Hematopoietic multipotent progenitor cell treated with erythropoietin and hydrocortisone succinate and interleukin-3 and kit ligand, for 6 days (in vitro differentiated cells): ENCODE results near the gene PTBP2.

Experiments
- DNase-seq: peaks from one replicate; pipeline ENCODE4 v3.0.0-alpha.2; 2015

PTBP2 gene

DNA sequence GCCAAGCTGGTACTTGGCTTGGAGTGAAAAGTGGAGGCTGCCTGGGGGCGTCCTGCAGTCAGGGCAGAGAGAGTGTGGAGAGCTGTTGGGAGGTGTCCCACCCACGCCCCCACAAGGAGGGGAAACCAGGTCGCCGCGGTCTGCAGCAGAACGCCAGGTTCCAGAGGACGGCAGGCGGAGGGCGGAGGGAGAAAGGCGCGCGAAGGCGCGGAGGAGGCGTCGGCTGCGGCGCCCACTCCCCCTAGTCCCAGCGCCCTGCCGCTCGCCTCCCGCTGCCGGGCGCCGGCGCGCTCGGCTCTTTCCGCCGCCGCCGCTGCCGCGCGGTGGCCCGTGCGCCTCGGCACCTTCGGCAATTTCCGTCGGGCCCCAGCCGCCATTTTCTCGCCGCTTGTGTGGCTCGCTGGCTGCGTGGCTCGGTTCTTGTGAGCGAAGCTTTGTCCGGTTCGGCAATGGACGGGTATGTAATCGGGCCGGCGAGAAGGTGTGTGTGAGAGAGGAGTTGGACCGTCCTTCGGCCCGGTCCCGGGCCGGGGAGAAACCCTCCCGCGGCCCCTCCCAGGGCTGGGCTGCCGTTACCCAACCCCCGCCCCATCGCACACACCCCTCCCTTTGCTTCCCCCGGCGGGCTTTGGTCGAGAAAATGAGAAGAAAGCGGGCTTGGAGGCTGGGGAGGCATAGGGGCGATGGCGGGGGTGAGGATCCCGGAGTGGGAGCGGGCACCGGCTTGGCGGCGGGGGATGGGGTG lies at the start of gene PTBP2:
TSS of gene PTBP2 (plus strand) at position 369 of the 745 bp plus-strand sequence. CDS start at position 450, 81 bp downstream.
- DNase-seq: peak; percentile 88

- DNase-seq: no peak
These were observed 46.7 kb upstream of the PTBP2 start for GRCh38 chr1:96674915-96675314.

DNA sequence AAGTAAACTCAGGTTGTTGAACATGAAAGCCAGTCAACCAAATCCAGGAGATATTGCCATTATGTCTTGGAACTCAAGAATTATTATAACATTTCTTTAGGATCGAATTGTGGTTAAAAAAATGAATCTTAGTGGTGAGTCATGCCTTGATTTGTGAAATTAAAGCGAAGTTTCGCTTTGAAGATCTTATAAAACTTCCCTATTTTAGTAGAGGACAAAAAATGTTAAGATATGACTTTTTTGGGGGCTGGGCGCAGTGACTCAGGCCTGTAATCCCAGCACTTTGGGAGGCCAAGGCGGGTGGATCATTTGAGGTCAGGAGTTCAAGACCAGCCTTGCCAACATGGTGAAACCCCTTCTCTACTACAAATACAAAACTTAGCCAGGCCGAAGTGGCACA lies 39.5 kb upstream of the PTBP2 start:
- DNase-seq: no peak

GRCh38 chr1:96683931-96684330 lies 37.7 kb upstream of the PTBP2 start:
- peak; percentile 6 for DNase-seq

DNA sequence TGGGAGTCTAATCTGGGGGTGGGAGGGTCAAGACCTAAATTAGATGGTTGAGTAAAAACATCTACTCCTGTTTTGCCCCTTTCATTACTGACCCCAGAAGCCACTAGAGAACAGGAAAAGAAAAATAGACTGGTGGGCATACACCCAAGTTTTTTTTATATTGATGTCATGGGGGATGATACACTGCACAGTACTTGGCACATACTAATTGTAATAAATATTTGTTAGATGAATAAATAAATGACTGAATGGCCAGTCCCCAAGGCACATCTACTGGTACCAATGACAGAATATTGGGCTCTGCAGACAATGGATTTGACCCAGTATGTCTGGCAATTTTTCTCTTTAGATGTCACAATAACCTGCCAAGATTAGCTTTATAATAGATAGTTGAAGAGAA lies 36.8 kb upstream of the PTBP2 start:
- no peak for DNase-seq

- no peak for DNase-seq
These were observed 32.8 kb upstream of the PTBP2 start for GRCh38 chr1:96688767-96689166.

DNA sequence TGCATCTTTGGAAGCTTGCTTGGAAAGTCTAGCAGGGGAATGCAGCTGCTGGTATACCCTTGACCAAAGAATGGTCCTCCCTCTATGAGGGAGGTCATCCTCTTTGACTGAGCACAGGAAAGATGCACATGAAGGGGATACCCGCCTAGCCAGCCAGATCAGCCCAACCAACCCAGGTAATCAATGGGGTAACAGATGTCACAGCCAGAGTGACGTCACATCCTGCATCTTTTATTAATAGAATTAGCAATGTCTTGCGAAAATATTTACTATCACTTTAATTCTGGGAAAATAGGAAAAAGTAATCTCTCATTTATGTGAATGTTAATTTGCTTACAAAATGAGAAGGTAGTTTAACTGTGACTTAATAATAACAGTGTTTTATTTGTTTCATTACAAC lies 25.6 kb upstream of the PTBP2 start:
- DNase-seq: no peak

- no peak for DNase-seq
These were observed 23.1 kb upstream of the PTBP2 start for GRCh38 chr1:96698342-96698983.

GRCh38 chr1:96703186-96703585 lies 18.4 kb upstream of the PTBP2 start:
- no peak for DNase-seq

DNA sequence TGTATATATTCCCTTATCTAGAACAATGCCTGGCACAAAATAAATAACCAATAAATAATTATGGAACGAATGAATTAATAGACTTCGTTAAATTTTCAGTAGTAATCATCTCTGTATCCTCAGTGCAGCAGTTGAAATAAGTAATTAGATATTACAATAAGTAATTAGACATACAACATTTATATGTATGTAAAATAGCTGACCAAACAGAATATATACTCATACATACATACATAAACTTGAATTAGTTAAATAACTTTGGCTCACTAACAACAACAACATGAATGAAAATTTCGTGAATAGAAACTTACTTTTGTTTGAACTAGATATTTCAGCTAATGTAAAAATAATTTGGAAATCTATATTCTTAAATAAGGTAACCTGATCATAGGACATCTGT lies 14.6 kb upstream of the PTBP2 start:
- DNase-seq: no peak

DNA sequence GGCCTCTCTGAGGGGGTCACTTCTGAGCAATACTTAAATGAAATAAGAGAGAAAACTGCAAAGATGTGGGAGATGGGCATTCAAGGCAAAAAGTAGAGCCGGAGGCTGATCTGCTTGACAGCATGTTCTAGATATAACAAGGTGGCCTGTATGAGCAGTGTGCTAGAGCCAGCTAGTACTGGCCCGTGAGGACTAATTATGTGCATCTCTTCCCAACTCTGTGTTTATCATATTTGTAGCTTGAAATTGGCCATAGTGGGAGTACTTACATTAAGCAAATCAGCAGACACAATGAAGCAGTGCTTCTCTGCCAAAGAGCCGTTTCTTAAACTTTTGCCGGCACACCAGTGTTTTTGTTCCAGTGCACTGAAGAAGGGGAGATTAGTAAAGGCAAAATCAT lies 13.1 kb upstream of the PTBP2 start:
- no peak for DNase-seq

DNA sequence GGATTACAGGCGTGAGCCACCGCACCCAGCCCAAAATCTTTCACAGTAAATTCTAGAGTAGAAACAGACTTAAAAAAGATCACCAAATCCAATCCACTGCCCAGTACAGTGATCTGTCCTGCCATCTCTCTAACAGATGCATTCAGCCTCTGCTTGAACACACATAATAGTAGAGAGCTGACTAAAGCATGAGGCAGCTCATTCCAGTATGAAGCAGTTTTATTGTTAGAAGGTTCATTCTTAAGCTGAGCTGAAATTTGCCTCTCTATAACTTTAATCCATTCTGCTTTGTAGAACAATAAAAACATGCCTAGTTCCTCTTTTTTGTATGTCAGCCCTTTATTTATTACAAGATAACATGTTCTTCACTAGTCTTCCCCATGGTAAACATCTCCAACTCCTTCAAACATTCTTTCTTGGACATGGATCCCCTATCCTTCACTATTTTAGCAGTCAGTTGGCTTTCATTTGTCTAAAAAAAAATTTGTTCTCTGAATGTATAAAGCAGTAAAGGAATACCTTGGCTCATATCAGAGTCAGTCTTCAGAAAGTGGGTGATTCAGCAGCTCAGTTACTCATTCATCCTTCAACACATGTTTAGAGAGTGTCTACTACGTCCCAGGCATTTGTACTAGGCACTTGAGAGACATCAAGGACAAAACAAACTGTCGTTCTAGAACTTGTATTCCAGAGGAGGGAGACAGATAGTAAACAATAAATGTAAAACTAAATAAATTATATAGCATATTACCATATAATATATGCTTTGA lies 10.7 kb upstream of the PTBP2 start:
- no peak for DNase-seq

- DNase-seq: no peak
These were observed 7.9 kb upstream of the PTBP2 start for GRCh38 chr1:96713649-96714048.

DNA sequence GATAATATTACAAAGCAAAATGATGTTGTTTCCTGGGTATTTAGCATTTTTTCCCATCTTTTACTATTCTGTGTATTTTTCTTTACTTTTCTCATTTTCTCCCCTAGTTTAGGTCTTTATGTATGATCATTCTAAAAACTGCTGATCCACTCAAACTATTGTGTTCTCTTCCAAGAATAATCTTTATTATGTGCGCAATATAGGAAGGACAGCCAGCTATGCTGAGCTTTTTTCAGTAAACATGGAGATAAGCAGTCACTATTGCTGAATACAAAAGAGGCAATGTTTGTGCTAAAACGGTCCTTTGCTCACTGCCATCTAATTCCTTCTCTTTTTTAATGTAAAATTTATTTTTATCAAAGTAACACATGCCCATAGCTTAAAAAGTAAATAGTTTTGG lies 6.7 kb upstream of the PTBP2 start:
- DNase-seq: no peak

DNA sequence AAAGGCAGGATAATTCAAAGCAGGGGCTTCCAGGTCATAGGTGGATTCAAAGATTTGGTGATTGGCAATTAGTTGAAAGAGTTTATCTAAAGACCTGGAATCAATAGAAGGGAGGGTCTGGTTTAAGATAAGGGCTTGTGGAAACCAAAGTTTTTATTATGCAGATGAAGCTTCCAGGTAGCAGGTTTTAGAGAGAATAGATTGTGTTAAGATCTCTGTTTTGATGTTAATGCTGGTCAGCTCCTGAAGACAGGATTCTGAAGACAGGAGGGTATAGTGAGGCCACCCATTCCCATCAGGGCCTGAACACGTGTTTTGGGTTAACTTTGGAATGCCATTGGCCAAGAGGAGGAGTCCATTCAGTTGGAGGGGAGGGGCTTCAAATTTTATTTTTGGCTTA lies 6.1 kb upstream of the PTBP2 start:
- no peak for DNase-seq

DNA sequence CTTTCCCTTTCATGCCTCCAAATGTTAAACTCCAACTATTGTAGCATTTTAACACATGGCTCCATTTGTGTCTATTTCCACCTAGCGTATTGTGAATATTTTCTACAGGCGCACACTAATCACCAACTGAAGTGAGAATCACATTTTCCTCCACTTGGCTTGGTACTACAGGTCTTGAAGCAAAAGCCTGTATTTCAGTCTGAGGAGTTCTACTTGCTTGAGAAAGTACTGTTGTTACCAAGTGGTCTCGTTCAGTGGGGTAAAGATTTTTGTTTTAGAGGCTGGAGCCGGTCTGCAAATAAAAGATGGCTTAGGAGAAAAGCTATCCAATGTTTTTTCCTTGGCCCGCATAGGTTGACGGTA lies 550 bp upstream of the PTBP2 start:
- no peak for DNase-seq

- peak; percentile 74 for DNase-seq
These were observed 758 bp downstream of the PTBP2 start for GRCh38 chr1:96722161-96722922.

GRCh38 chr1:96722958-96723357 lies 1.4 kb downstream of the PTBP2 start:
- no peak for DNase-seq

DNA sequence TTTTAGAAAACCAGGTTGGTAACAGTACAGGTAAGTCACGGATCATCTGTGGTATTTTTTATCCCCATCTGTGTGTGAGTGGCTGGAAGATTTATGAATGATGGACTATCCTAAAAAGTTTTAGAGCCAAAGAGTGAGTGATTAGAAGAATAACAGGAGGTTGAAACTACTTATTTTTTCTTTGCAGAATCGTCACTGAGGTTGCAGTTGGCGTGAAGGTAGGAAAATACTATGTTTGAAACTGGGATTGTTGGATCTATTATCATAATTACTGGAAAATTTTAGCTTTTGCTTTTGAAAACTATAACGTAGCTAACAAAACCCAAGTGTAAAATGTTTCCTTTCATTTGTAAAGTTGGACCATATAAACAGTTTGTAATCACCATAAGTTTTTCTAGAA lies 1.8 kb downstream of the PTBP2 start:
- DNase-seq: no peak

DNA sequence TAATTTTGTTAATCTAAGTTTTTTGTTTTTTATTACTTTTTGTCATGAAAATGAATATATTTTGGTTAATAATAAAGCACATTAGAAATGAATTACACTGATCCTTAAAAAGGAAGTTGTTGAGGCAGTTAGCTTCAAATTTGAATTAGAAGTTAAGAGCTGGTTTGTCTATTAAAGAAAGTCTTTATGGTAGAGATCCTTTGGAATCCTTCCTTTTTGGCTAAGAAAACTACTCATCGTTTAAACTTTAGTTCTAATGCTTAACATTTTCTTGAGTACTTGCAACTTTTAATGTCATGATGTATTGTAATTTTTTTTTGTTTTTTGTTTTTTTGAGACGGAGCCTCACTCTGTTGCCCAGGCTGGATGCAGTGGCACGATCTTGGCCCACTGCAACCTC lies 2.4 kb downstream of the PTBP2 start:
- no peak for DNase-seq

DNA sequence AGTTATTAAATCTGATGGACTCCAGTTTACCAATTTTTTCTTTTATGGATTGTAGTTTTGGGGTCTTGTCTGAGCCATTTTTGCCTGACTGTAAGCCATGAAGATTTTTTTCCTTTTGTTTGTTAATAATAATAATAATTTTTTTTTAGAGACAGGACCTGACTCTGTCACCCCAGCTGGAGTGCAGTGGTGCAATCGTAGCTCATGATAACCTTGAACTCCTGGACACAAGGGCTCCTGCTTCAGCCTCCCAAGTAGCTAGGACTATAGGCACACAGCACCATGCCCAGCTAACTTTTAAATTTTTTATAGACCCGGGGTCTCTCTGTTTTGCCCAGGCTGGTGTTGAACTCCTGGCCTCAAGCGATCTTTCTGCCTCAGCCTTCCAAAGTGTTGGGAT lies 6.3 kb downstream of the PTBP2 start:
- DNase-seq: no peak

DNA sequence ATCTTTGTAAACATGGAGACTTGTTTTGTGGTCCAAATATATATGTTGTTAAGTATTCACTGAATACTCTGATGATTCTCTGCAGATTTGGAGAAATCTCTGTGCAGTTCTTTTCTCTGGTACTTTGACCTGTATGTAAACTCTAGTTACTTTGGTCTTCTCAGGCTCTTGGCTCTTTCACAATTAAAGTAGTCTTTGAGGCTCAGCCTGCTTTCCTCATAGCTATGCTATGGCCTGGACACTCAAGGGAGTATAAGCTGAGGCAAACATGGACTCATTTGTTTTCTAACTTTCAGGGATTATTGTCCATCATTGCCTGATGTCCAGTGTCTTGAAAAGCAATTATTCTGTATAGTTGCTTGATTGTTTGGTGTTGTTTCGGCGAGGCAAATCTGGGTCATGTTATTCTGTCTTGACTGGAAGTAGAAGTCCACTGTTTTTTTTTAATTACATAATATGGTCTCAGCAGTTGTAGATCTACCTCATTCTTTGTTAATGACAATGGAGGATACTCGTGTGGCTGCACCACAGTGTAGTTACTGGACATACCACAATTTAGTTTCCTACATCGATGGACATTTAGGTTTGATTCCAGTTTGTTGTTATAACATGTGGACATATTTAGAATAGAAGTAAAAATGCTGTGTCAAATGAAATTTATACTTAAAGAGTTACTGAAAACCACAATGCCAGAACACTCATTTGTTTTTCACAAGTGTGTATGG lies 9.2 kb downstream of the PTBP2 start:
- no peak for DNase-seq

DNA sequence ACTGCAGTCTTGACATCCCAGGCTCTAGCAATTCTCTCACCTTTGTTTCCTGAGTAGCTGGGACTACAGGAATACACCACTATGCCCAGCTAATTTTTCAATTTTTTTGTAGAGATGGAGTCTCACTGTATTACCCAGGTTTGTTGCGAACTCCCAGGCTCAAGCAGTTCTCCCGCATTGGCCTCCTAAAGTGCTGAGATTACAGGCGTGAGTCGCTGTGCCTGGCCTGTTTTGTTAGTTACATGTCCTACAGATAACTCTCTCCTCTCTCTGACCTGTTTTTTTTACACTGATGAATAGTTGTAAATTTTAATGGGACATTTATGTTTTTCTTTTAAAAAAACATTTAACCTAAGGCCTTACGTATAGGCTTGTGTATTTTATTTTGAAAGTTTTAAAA lies 19.8 kb downstream of the PTBP2 start:
- DNase-seq: no peak
